Lower leg skin (tissue), 4 donors: ENCODE data around the gene ENAM. TPM values are rescaled to one million over a fixed set of nuclear protein-coding genes. Genes with fewer than 3 reads are reported as not detected.
"Not testable (repeated sequence)": the region's sequence is repeated elsewhere in the genome, so short reads cannot be mapped to it uniquely, and the experiment has no call there.

ENCODE experiments used
- DNase-seq, 2 donors: peaks; one replicate each; pipeline ENCODE4 v3.0.0-alpha.2; 2019; ENCODE audit warnings: low spot score in 2 of 2
- H3K4me3 ChIP-seq: fragments of 200-600 bp; sonication (generic); 2 replicates; pipeline ENCODE4 v1.5.1; 2017; ENCODE audit warnings: mild to moderate bottlenecking, low read depth; ENCODE audit not compliant: poor library complexity, severe bottlenecking
- POLR2A ChIP-seq, 2 donors: fragments of 450-650 bp; IDR thresholded peaks; one replicate each; pipeline ENCODE4 v1.6.1; 2016 to 2017; ENCODE audit warnings: antibody characterized with exemption in 2 of 2, mild to moderate bottlenecking in 1 of 2, moderate library complexity in 1 of 2
- WGBS, 2 donors: methylation state at CpG; one replicate each; pipeline ENCODE4 v1.1.5; 2018; 5-methylcytosine and 5-hydroxymethylcytosine counted together
- intact Hi-C: fragments of 100-400 bp; cut with DNase I; formaldehyde crosslinking; loops from one replicate; pipeline ENCODE4 v1.15.0; 2023; ENCODE audit warnings: low total_unique reads
- total RNA-seq, 4 donors: library from RNA; depleted of rRNA; stranded (reverse); fragments of >200 nt; gene quantifications; one replicate each; pipeline ENCODE4 v1.1.0, GENCODE V29; 2016
- TF ChIP-seq, protein P1 (sequence below), 3 donors: fragments of 450-650 bp; IDR thresholded peaks; one replicate each; pipeline ENCODE4 v1.5.1; 2016; ENCODE audit warnings: antibody characterized with exemption in 3 of 3, mild to moderate bottlenecking in 3 of 3, moderate library complexity in 2 of 3

Gene ENAM
- total RNA-seq, 4 donors from 2014 or later = 0.06 TPM; not detected in 3

DNA sequence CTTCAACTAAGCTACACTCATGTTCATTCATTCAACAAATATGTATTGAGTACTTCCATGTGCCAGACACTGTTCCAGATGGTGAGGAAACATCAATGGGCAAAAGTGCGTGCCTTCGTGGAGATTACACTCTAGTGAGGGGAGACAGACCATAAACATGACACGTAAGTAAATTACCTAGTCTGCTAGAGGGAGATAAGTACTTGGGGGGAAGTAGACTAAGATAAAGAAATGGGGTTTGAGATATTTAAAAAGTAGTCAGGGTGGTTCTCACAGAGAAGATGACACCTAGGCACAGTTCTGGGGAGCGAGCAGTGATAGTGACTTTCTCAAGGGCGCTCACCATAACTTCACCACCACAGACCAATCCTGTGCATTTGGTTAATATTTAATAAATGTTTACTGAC is 26.1 kb downstream of the ENAM start:
- intact Hi-C loops = no loop called here
- TF ChIP-seq, protein P1, sequence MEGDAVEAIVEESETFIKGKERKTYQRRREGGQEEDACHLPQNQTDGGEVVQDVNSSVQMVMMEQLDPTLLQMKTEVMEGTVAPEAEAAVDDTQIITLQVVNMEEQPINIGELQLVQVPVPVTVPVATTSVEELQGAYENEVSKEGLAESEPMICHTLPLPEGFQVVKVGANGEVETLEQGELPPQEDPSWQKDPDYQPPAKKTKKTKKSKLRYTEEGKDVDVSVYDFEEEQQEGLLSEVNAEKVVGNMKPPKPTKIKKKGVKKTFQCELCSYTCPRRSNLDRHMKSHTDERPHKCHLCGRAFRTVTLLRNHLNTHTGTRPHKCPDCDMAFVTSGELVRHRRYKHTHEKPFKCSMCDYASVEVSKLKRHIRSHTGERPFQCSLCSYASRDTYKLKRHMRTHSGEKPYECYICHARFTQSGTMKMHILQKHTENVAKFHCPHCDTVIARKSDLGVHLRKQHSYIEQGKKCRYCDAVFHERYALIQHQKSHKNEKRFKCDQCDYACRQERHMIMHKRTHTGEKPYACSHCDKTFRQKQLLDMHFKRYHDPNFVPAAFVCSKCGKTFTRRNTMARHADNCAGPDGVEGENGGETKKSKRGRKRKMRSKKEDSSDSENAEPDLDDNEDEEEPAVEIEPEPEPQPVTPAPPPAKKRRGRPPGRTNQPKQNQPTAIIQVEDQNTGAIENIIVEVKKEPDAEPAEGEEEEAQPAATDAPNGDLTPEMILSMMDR (IDR thresholded peaks at IDR 0.05) = no peak
- no peak for TF ChIP-seq POLR2A (IDR thresholded peaks at IDR 0.05)
- no peak for DNase-seq
- 67 to 71% methylated on average over 5 of the region's 5 CpGs for WGBS, 2 donors
- no peak overlapping the region for H3K4me3 ChIP-seq

DNA sequence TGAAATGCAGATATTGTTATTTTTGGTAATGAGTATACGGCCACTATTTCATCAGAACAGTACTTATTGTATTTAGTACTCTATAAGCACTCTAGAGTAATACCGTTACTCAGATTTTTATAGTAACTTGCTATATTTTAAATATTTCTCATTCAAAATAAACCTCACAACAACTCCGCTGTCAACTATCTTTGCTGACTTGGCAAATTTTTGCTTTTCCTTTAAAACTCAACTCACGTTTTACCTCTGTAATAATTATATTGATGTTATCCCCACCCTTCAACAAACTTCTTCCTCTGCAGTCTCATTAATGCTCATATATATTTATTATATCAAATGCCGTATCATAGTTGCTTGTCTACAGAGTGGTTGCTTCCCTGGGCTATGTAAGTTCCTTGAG is 28.8 kb downstream of the ENAM start:
- H3K4me3 ChIP-seq = no peak overlapping the region
- no peak for DNase-seq
- intact Hi-C loops = no loop called here
- TF ChIP-seq POLR2A (IDR thresholded peaks at IDR 0.05) = no peak
- TF ChIP-seq, protein P1 (IDR thresholded peaks at IDR 0.05) = no peak
- WGBS, 2 donors = 75 to 80% methylated on average over 5 of the region's 5 CpGs

DNA sequence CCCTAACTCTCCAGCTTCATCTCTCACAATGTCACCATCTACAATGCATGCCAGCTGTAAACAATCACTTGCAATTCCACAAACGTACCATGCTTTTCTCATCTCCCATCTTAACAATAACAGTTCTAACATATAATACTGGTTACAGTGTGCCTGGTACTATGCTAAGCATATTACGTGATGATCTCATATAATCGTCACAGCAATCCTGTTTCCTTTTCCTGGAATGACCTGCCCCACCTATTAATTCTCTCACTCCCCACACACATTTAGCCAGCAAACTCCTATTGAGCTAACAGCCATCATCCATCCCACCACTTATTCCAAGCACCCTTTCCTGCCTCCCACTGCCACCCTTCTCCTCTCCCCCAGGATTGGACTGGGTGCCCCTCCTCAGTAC is 29.9 kb downstream of the ENAM start:
- no peak for DNase-seq
- intact Hi-C loops = no loop called here
- WGBS, 2 donors = 38 to 47% methylated on average over 3 of the region's 3 CpGs
- TF ChIP-seq POLR2A (IDR thresholded peaks at IDR 0.05) = no peak
- TF ChIP-seq, protein P1 (IDR thresholded peaks at IDR 0.05) = no peak
- no peak overlapping the region for H3K4me3 ChIP-seq

DNA sequence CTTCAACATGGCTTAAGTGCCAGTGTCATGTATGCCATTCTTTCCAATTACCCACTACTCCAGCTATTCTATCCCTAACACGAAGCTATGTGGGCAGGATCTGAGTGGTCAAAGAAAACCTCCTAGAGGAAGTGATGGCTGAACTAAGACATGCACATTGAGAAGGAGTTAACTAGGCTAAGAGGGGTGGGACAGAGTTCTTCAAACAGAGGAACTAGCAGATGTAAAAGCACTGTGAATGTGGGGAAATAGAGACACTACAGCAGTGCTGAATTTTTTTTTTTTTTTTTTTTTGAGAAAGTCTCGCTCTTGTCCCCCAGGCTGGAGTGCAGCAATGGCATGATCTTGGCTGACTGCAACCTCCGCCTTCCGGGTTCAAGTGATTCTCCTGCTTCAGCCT is 31.6 kb downstream of the ENAM start:
- DNase-seq = no peak
- 87 to 95% methylated on average over 4 of the region's 4 CpGs for WGBS, 2 donors
- no peak overlapping the region for H3K4me3 ChIP-seq
- no peak for TF ChIP-seq POLR2A (IDR thresholded peaks at IDR 0.05)
- TF ChIP-seq, protein P1 (IDR thresholded peaks at IDR 0.05) = no peak
- intact Hi-C loops = no loop called here

DNA sequence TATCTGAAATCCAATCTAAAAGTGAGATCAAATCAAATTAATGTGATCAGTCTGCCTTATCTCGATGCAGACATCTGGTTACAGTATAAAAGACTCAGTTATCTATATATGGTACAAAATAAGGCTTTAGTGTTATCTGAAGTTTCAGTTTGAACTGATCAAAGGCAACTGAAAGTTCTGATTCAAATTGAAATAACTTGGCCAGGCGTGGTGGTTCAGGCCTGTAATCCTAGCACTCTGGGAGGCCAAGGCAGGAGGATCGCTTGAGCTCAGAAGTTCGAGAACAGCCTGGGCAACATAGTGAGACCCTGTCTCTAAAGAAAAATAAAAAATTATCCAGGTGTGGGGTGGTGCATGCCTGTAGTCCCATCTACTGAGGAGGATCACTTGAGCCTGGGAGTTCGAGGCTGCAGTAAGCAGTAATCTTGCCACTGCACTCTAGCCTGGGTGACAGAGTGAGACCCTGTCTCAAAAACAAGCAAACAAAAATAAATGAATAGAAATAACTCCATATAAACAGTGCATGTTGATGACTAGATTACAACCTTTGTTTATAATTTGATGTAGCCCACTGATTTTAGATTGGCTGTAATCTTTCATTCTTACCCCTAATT is 32.9 kb downstream of the ENAM start:
- WGBS, 2 donors = 79 to 90% methylated on average over 5 of the region's 5 CpGs
- intact Hi-C loops = not testable (repeated sequence)

DNA sequence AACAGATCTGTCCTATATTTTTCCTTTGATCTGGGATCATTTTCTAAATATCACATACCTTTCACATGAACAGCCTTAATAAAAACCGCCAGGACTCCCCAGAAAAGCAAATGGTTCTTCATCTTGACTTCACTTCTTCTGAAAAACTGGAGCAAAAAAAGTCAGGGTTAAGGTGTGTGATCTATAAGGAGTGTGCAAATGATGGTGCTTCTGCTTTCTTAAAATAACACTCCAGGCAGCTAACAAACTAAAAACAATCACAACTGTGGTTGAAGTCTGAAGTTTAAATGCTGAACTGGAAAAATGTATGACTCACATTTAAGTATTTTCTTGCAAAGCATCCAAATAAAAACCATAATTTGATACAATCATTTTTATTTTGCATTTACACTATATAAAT is 37.8 kb downstream of the ENAM start, which contains the start of gene JCHAIN:
Gene JCHAIN (minus strand): TSS at position 140 of the 400 bp plus-strand sequence. CDS start 18 bp downstream, at position 122.
- TF ChIP-seq, protein P1 (IDR thresholded peaks at IDR 0.05) = no peak
- TF ChIP-seq POLR2A (IDR thresholded peaks at IDR 0.05) = no peak
- intact Hi-C loops = no loop called here

More for the DNA sequence above, 32.9 kb downstream of the ENAM start:
- H3K4me3 ChIP-seq, DNase-seq: not testable (repeated sequence)

More for the DNA sequence above, 37.8 kb downstream of the ENAM start, which contains the start of gene JCHAIN:
- no peak for DNase-seq
- WGBS, 2 donors = 72 to 75% methylated on average over 1 of the region's 1 CpG
- H3K4me3 ChIP-seq = no peak within 1 kb of the TSS
